GM12875 (cell line): Measurements from ENCODE around the gene CACNA1H.

Source experiments
- H3K4me3 ChIP-seq: one replicate; pipeline ENCODE4 v1.5.1; 2011; ENCODE audit warnings: low read depth, low read length, control low read depth
- TF ChIP-seq, protein P1 (sequence below): IDR thresholded peaks from 2 replicates; pipeline ENCODE4 v1.5.1; 2011; ENCODE audit warnings: low read depth, mild to moderate bottlenecking, control low read depth, inconsistent platforms, low read length, moderate library complexity, borderline replicate concordance; ENCODE audit not compliant: insufficient read depth

Gene CACNA1H

DNA sequence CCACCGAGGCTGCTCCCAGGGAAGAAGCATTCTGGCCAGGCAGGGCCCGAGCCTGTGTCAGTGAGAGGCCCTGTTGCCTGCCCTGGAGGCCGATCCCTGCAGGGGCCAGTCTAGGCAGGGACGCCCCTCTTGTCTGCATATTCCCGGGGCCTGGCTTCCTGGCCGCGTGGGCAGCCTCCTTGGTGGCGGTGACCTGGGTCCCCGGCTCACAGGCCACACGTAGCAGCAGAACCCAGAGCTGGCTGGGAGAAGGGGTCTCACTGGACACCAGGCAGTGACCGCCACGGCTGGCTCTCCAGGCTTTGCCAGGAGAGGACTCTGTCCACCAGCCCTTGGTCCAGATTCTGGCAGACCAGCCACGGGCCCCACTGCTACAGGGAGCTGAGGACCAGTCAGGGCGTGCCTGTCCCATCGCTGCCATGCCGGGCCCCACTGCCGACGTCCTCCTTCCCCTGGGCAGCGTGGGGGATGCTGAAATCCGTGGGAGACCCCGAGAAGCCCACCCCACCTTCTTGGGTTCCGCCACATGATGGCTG, 3.7 kb upstream of the CACNA1H start:
- no peak overlapping the region for H3K4me3 ChIP-seq
- TF ChIP-seq, protein P1, sequence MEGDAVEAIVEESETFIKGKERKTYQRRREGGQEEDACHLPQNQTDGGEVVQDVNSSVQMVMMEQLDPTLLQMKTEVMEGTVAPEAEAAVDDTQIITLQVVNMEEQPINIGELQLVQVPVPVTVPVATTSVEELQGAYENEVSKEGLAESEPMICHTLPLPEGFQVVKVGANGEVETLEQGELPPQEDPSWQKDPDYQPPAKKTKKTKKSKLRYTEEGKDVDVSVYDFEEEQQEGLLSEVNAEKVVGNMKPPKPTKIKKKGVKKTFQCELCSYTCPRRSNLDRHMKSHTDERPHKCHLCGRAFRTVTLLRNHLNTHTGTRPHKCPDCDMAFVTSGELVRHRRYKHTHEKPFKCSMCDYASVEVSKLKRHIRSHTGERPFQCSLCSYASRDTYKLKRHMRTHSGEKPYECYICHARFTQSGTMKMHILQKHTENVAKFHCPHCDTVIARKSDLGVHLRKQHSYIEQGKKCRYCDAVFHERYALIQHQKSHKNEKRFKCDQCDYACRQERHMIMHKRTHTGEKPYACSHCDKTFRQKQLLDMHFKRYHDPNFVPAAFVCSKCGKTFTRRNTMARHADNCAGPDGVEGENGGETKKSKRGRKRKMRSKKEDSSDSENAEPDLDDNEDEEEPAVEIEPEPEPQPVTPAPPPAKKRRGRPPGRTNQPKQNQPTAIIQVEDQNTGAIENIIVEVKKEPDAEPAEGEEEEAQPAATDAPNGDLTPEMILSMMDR = no peak

DNA sequence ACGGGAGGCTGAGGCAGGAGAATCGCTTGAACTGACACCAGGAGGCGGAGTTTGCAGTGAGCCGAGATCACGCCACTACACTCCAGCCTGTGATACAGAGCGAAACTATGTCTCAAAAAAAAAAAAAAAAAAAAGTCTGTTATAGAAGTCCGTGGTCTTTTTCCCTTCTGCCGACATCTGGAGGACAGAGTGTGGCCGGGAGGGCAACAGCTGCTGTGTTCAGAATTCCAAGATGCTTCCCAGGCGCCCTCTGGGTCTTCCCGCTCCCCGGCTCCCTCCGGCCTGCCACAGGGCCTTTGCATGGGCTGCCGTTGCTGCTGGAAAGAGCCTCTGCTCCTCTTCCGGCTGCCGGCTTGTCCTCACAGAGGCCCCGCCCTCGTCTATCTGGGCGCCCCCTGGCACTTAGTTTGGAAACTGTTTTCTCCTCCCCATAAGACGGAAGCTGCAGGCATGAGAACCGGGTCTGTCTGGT, 2.4 kb upstream of the CACNA1H start:
- no peak overlapping the region for H3K4me3 ChIP-seq
- TF ChIP-seq, protein P1 = no peak

DNA sequence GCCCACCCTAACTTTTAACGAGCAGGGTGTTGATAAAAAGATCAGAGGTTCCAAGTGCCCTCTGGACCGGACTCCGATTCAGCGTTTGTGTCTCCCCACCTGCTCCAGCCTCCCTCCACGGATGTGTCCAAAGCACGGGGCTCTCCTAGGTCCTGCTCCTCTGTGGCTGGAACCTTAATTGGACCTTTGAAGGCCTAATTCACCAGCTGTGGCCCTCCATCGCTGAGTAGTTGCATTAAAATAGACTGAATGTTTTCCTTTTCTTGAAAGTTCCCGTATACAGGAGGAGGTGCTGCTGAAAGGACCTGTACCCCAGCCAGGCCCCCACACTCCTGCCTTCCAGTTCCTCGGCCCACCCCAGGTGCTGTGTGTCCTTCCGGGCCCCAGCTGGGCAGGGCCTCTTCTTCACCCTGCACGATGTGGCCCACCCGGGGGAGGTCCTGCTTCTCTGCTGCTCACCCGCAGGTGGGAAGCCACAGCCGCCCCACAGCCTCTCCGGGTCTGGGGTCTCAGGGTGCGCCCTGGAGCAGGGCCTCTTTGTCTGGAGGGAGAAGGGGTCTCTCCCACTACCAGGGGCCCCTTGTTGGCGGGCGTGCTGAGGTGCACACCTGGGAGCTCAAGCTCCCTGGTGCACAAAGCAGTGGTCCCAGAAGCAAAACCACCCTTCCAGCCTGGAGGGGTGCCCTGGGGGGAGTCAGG, 1.3 kb upstream of the CACNA1H start:
- no peak overlapping the region for H3K4me3 ChIP-seq
- TF ChIP-seq, protein P1 = no peak

DNA sequence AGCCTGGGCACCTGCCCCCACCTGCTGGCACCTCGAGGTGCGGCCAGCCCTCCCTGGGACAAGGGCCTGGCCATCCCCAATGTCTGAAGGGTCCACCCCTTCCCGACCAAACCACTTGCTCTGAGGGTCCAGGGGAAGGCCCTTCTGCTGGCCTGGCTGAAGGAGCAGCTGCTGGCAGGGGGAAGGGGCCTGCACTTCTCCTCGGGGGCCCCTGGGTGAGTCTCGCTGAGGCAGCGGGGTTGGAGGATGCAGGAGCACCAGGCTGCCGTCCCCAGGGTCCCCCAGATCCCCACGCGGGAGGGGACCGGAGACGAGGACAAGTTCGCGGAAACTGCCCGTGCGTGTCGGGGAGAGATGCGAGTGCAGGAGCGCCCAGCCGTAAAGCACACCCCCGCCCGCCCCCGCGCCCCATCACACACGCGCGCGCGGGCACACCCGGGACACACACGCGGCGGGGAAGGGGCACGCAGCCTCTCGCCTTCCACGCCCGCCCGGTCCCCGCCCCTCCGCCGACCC, 725 bp upstream of the CACNA1H start:
- no peak overlapping the region for H3K4me3 ChIP-seq
- TF ChIP-seq, protein P1 = no peak

DNA sequence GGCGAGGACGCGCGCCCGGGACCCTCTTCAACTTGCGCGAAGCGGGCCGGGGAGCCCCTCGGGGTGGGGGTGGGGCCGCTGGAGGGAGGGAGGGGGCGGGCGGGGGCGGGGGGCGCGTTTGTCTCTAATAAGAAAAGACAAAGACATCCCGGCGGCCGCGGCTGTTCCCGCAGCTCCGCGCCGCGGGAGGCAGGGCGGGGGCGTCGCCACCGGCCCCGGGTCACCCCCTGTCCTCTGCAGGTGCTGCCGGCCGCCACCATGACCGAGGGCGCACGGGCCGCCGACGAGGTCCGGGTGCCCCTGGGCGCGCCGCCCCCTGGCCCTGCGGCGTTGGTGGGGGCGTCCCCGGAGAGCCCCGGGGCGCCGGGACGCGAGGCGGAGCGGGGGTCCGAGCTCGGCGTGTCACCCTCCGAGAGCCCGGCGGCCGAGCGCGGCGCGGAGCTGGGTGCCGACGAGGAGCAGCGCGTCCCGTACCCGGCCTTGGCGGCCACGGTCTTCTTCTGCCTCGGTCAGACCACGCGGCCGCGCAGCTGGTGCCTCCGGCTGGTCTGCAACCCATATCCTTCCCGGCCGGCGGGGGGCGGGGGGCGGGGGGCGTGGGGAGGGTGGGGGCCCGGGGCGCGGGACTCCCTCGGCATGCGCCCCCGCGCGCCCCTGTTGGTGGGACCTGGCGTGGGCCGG, 714 bp downstream of the CACNA1H start:
- TF ChIP-seq, protein P1 = no peak

DNA sequence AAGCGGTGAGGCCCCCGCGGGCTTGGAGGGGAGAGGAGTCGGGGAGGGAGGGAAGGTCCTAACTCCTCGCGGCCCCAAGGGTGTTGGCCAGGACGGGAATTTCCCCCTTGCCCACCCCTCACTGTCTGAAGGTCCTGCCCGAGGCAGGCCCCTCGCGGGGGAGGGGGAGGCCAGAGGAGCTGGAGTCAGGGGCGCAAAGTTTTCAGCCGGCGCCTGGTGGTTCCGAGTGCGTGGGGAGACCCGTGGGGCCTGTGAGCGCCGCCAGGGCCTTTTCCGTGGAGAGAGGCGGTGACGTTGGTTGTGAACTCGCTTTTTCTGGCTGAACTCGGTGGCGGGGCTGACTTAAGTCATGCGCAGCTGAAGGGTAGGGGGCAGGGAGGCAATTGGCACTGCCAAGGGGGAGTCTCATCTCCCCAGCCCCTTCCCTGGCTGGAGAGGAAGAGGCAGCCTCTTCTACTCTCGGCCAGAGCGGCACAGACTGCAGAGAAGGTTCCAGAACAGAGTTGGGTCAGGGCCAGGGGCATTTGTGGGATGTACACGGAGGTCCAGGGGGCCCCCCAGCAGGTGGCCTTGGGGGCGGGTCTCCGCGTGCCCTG, 1.5 kb downstream of the CACNA1H start:
- TF ChIP-seq, protein P1 = no peak
- no peak overlapping the region for H3K4me3 ChIP-seq

More for the DNA sequence above, 714 bp downstream of the CACNA1H start:
- no peak overlapping the region for H3K4me3 ChIP-seq
